ENCODE measurements around the gene KRT84.
"Not testable (repeated sequence)": the region's sequence is repeated elsewhere in the genome, so short reads cannot be mapped to it uniquely, and the experiment has no call there.

- TF ChIP-seq POLR2AphosphoS5 (IDR thresholded peaks at IDR 0.05); POLR2A (IDR thresholded peaks at IDR 0.05; ENCODE audit: low read depth): not testable (repeated sequence)
Observed at GRCh38 chr12:52410589-52411248, 25.3 kb upstream of the KRT84 start.
